SK-N-MC (cell line): Measurements from ENCODE around the gene SLCO3A1.

Source experiments
- DNase-seq: peaks from one replicate; pipeline ENCODE4 v3.0.0-alpha.2; 2011; ENCODE audit warnings: low read depth, low spot score
- H3K27ac ChIP-seq: fragments of 200-600 bp; sonication (generic); 2 replicates; pipeline ENCODE4 v1.5.1; 2016; ENCODE audit warnings: mixed run types
- H3K36me3 ChIP-seq: fragments of 200-600 bp; sonication (generic); 2 replicates; pipeline ENCODE4 v1.6.1; 2017; ENCODE audit warnings: antibody characterized with exemption, low read length, mixed read lengths; ENCODE audit not compliant: insufficient read depth
- H3K4me3 ChIP-seq: fragments of 200-600 bp; sonication (generic); 2 replicates; pipeline ENCODE4 v1.5.1; 2016
- H3K9ac ChIP-seq: fragments of 200-600 bp; sonication (generic); 2 replicates; pipeline ENCODE4 v1.8.0; 2017; ENCODE audit warnings: mixed run types, mixed read lengths; ENCODE audit not compliant: insufficient read length
- H3K9me3 ChIP-seq: fragments of 200-600 bp; sonication (generic); 2 replicates; pipeline ENCODE4 v1.6.1; 2017; ENCODE audit warnings: low read depth, mild to moderate bottlenecking, antibody characterized with exemption, low read length, moderate library complexity, mixed read lengths
- EZH2 ChIP-seq: fragments of 200-600 bp; sonication (generic); IDR thresholded peaks from one replicate; pipeline ENCODE4 v1.6.1; 2017; ENCODE audit warnings: antibody characterized with exemption
- FOXP2 ChIP-seq: optimal IDR thresholded peaks from 2 replicates; pipeline ENCODE3; 2011; ENCODE audit warnings: mild to moderate bottlenecking, moderate library complexity; ENCODE audit not compliant: insufficient read depth; ENCODE audit errors: extremely low read length, control extremely low read depth
- POLR2AphosphoS5 ChIP-seq: IDR thresholded peaks from 2 replicates; pipeline ENCODE4 v1.6.1; 2012; ENCODE audit warnings: mild to moderate bottlenecking, low read depth, low read length, borderline replicate concordance

SLCO3A1 gene

DNA sequence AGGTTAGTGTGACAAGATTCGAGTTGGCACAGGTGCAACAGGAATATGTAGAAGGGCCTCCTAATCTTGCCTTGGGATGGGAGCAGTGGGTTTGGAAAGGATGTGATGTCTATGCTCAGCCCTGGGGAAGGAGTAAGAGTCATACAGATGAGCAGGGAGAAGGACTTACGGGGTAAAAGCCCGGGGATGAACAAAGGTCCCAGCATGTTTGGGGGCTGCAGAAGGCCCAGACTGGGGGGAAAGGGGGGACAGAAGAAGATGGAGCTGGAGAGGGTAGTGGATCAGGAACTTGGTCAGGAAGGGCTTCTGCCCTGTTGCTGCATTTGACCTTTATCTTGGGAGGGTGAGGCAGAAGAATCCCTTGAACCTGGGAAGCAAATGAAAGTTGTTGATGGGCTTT is 300.1 kb downstream of the SLCO3A1 start:
- Histone ChIP-seq H3K9ac (no peak overlapping the region), H3K4me3 (no peak overlapping the region), H3K9me3 (no peaks in the 10 kb centered on the region), H3K36me3 (no peaks in the 10 kb centered on the region), H3K27ac (no peak overlapping the region)
- TF ChIP-seq POLR2AphosphoS5: no peak
- no peak for TF ChIP-seq EZH2
- no peak for TF ChIP-seq FOXP2
- no peak for DNase-seq

DNA sequence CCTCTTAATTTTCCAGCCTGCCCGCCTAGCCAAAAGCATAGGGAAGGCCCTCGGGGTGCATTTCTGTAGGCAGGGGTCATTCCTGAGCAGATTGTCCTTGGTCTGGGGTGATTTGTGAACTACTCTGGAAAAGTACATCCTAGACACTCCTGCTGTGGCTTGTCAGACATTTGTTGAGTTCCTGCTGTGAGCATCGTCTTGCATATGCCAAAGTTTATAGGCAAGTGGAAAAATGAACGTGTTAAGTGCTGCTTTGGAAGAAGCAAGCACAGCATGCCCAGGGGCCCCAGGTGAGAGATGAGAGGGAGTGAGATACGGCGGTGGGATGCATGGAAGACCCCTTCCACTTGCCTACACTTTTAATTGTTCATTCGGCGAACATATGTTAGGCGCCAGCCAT is 302.4 kb downstream of the SLCO3A1 start:
- Histone ChIP-seq H3K9me3 (no peaks in the 10 kb centered on the region), H3K9ac (no peak overlapping the region), H3K27ac (no peak overlapping the region), H3K36me3 (no peaks in the 10 kb centered on the region), H3K4me3 (no peak overlapping the region)
- no peak for DNase-seq
- no peak for TF ChIP-seq POLR2AphosphoS5
- no peak for TF ChIP-seq EZH2
- no peak for TF ChIP-seq FOXP2

DNA sequence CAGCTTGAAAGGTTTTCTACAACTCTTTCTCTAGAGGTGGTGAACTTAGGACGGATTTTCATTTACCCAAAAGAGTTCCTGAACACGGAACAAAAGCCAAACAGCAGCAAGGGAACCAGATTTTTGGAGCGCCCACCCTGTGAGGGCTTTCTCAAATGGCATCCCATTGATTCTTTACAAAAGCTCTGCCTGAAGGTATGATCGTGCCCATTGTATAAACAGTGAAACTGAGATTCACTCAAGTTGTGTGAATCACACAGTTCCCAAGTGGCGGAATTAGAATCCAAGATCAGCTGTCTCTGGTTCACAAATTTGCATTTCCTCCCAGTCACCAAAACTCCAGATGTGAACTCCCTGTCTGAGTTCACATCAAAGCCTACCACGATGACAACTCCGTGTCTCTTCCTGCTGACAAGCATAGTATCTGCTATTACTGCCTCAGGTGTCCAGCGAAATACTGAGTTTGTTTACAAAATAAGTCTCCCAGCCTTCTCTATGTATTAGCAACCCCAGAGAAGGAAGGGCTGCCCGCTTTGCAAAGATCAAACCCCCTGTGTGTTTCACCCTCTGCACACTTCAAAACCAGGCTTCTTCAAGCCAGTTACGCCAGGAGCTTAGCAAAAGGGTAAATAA is 304.3 kb downstream of the SLCO3A1 start:
- Histone ChIP-seq H3K9ac (no peak overlapping the region), H3K27ac (no peak overlapping the region), H3K4me3 (no peak overlapping the region), H3K36me3 (no peaks in the 10 kb centered on the region), H3K9me3 (no peaks in the 10 kb centered on the region)
- no peak for DNase-seq
- TF ChIP-seq FOXP2 (no peak), POLR2AphosphoS5 (no peak), EZH2 (no peak)

DNA sequence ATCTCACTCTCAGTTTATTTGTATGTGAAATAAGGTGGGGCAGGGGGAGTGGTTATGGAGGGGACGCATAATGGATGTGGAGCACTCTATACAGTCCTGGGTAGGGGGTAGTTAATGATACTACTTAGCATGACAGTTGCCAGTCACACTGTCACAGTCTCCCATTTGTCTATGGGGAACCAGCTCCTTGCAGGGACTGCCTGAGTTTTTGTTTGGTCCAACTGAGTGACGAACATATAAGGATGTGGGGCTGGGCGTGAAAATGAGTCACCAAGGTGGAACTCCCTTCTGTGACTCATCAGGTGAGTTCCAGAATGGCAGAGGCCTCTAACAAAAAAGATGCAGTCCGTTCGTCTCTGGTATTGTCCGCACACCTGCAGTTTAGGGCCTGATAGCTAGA is 304.9 kb downstream of the SLCO3A1 start:
- TF ChIP-seq POLR2AphosphoS5: no peak
- no peak for TF ChIP-seq EZH2
- no peak for TF ChIP-seq FOXP2
- Histone ChIP-seq H3K27ac (no peak overlapping the region), H3K4me3 (no peak overlapping the region), H3K9ac (no peak overlapping the region), H3K9me3 (no peaks in the 10 kb centered on the region), H3K36me3 (no peaks in the 10 kb centered on the region)
- no peak for DNase-seq

DNA sequence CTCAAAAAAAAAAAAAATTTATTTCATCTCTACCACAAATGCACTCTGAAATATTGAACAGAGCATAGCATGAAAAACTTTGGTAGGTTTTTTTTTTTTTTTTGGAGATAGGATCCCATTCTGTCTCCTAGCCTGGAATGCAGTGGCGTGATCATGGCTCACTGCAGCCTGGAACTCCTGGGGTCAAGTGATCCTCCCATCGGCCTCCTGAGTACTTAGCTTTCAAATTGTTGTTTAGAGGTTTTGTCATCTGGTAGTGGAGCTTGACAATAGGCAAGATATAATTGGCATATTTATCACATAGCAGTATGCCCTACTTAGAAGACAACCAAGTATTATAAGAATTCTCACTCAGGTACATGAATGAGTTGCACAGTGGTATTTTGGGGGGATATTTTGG is 306.0 kb downstream of the SLCO3A1 start:
- Histone ChIP-seq H3K9me3 (no peaks in the 10 kb centered on the region), H3K4me3 (no peak overlapping the region), H3K27ac (no peak overlapping the region), H3K36me3 (no peaks in the 10 kb centered on the region), H3K9ac (no peak overlapping the region)
- TF ChIP-seq EZH2: no peak
- TF ChIP-seq FOXP2: no peak
- no peak for DNase-seq

DNA sequence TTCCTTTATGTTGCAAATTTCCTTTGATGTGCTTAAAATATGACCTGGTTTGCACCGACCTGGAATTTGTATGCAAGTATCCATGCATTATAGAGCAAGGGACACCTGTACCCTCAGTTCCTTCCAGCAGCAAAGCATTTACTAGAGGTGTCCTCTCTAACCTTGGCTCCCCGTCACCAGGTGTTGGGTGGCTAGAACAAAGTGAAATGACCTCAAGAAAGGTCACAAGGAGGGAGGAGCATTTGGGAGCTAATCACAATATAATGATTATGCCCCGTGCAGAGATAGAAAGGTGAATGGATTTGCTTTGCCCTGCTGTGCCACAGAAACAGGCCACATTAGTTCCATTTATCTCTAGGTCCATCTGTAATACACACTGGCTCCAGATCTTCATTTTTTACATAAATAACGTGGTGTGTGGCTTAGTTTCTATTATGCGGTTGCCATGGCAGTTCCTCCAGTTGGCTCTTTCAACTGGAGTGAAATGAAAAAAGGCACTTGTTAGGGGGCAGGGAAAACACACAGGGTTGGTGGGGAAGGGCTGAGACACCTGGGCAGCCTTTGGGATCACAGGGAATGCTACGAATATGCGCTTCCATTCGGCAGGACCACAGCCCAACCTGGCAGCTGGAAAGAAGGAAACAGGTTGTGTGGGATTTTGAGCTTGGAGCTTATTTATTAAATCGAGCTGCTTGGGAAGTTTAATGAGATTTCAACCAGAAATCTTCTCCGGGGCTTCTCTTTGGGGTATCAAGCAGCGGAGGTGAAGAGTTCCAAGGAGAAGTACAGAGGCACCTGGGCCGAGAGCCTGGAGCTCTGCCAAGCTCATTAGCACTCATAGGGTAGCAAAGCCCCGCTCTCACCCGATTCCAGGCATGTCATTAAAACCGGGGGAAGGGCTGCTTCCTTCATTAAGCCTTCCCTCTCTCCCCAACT is 306.7 kb downstream of the SLCO3A1 start:
- H3K9ac ChIP-seq: no peak overlapping the region
- DNase-seq: no peak
- no peaks in the 10 kb centered on the region for H3K36me3 ChIP-seq
- no peak overlapping the region for H3K4me3 ChIP-seq
- TF ChIP-seq EZH2: no peak
- TF ChIP-seq FOXP2: no peak
- no peak for TF ChIP-seq POLR2AphosphoS5
- no peaks in the 10 kb centered on the region for H3K9me3 ChIP-seq
- no peak overlapping the region for H3K27ac ChIP-seq

DNA sequence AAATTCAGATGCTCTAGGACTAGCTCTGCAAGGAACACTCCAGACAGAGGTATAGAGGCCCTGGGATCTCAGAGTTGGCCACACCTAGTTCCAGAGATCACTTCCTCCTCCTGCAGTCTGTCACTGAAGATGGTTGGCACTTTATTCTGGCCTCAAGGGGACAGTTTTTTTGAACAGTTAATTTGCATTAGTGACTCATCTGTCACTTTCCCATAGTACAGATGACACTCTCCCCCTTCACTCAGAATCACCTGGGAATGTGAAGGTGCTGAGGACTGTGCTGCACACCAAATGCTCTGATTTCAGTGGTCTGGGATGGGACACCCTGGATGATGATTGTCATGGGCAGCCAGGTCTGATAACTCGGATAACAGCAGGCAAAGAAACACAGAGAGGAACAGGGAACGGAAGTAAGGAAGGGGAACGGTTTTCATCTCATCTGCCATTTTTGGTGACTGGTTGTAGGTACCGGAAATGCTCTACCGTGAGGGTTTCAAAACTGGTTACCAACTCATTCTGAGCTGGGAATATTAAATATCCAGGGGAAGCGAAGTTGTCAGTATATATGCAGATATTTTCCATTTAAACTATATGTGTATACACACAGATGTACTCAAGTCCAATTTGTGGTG is 307.6 kb downstream of the SLCO3A1 start:
- TF ChIP-seq POLR2AphosphoS5 (no peak), FOXP2 (no peak), EZH2 (no peak)
- Histone ChIP-seq H3K27ac (no peak overlapping the region), H3K4me3 (no peak overlapping the region), H3K9me3 (no peaks in the 10 kb centered on the region), H3K36me3 (no peaks in the 10 kb centered on the region), H3K9ac (no peak overlapping the region)
- DNase-seq: no peak

DNA sequence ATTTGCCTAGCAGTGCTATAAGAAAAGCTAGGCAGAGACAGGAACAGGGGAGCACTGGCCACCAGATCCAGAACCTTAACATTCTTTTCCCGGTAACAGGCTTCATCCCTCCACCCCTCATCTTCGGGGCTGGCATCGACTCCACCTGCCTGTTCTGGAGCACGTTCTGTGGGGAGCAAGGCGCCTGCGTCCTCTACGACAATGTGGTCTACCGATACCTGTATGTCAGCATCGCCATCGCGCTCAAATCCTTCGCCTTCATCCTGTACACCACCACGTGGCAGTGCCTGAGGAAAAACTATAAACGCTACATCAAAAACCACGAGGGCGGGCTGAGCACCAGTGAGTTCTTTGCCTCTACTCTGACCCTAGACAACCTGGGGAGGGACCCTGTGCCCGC is 309.1 kb downstream of the SLCO3A1 start:
- Histone ChIP-seq H3K9ac (no peak overlapping the region), H3K36me3 (no peaks in the 10 kb centered on the region), H3K27ac (no peak overlapping the region), H3K4me3 (no peak overlapping the region), H3K9me3 (no peaks in the 10 kb centered on the region)
- TF ChIP-seq POLR2AphosphoS5: no peak
- no peak for TF ChIP-seq FOXP2
- TF ChIP-seq EZH2: no peak
- no peak for DNase-seq
